ENCODE data around the gene TGDS. TPM values are rescaled to one million over a fixed set of nuclear protein-coding genes. Genes with fewer than 3 reads are reported as not detected.

Gene TGDS
- total RNA-seq, 1 donor from 2014 or later: 8.4 TPM

GRCh38 chr13:94569615-94570014, 26.3 kb downstream of the TGDS start:
- Mint-ChIP-seq H3K9me3 (ENCODE audit: low read depth) (no peaks in the 10 kb centered on the region), H3K27me3 (ENCODE audit: low read depth) (no peaks in the 10 kb centered on the region), H3K27ac (ENCODE audit: unreplicated experiment) (no peak overlapping the region), H3K36me3 (ENCODE audit: low read depth) (peaks cover 31% of the 10 kb centered on the region), H3K4me1 (ENCODE audit: low read depth) (no peaks in the 10 kb centered on the region), H3K4me3 (ENCODE audit: unreplicated experiment) (no peak overlapping the region)
- no peak for TF ChIP-seq CTCF (IDR thresholded peaks at IDR 0.05)
- no peak for DNase-seq (ENCODE audit: low spot score)

DNA sequence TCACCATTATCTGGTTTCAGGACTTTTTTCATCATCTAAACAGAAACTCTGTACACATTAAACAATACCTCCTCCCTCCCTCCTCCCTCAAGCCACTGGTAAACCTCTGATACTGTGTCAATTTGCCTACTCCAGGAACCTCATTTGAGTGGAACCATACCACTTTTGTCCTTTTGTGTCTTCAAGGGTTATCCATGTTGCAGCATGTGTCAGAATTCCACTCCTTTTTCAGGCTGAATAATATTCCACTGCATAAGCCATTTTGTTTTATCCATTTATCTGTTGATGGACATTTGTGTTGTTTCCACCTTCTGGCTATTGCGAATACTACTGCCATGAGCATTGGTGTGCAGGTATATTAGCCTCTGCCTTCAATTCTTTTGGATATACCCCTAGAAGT, 27.5 kb downstream of the TGDS start:
- H3K9me3 Mint-ChIP-seq (ENCODE audit: low read depth): no peaks in the 10 kb centered on the region
- peaks cover 25% of the 10 kb centered on the region for H3K36me3 Mint-ChIP-seq (ENCODE audit: low read depth)
- no peak overlapping the region for H3K4me3 Mint-ChIP-seq (ENCODE audit: unreplicated experiment)
- H3K27ac Mint-ChIP-seq (ENCODE audit: unreplicated experiment): no peak overlapping the region
- no peak for TF ChIP-seq CTCF (IDR thresholded peaks at IDR 0.05)
- DNase-seq (ENCODE audit: low spot score): no peak
- H3K27me3 Mint-ChIP-seq (ENCODE audit: low read depth): no peaks in the 10 kb centered on the region
- no peaks in the 10 kb centered on the region for H3K4me1 Mint-ChIP-seq (ENCODE audit: low read depth)

DNA sequence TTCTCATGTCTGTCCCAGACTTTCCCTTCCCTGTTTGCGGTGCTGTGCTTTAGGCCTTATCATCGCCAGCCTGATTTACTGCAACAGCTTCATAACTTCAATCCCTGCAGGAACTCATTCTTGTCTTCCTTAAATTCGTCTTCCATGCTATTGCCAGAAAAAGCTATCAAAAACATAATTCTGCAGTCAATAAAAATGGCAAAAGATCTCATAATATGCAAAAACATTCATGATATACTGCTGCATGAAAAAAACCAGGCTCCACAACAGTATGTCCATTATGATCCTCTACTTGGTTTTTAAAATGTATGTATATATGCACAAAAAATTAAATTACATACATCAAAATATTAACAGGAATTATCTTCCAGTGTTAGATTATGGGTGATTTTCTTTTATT, 28.4 kb downstream of the TGDS start:
- no peak overlapping the region for H3K4me3 Mint-ChIP-seq (ENCODE audit: unreplicated experiment)
- H3K4me1 Mint-ChIP-seq (ENCODE audit: low read depth): no peaks in the 10 kb centered on the region
- no peak for DNase-seq (ENCODE audit: low spot score)
- H3K27ac Mint-ChIP-seq (ENCODE audit: unreplicated experiment): no peak overlapping the region
- H3K36me3 Mint-ChIP-seq (ENCODE audit: low read depth): peaks cover 20% of the 10 kb centered on the region
- TF ChIP-seq CTCF (IDR thresholded peaks at IDR 0.05): no peak
- H3K27me3 Mint-ChIP-seq (ENCODE audit: low read depth): no peaks in the 10 kb centered on the region
- no peaks in the 10 kb centered on the region for H3K9me3 Mint-ChIP-seq (ENCODE audit: low read depth)

DNA sequence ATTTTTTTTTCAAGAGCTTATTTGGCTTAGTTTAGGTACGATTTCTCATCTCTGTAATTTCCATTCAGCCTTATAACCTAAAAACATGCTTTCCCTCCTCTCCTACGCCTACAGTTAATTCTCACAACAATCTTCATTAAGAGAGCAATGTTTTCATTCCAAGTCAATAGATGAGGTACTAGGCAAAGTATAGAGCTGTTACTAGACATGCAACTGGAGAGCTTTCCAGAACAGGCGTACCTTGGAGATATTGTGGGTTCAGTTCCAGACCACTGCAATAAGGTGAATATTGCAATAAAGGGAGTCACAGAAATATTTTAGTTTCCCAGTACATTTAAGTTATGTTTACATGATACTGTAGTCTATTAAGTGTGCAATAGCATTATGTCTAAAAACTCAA, 34.8 kb downstream of the TGDS start:
- no peak for DNase-seq (ENCODE audit: low spot score)
- Mint-ChIP-seq H3K4me3 (ENCODE audit: unreplicated experiment) (no peak overlapping the region), H3K27me3 (ENCODE audit: low read depth) (no peaks in the 10 kb centered on the region), H3K27ac (ENCODE audit: unreplicated experiment) (no peak overlapping the region), H3K9me3 (ENCODE audit: low read depth) (no peaks in the 10 kb centered on the region), H3K4me1 (ENCODE audit: low read depth) (no peaks in the 10 kb centered on the region), H3K36me3 (ENCODE audit: low read depth) (peaks cover 2% of the 10 kb centered on the region)
- TF ChIP-seq CTCF (IDR thresholded peaks at IDR 0.05): no peak

GRCh38 chr13:94560116-94560515, 35.8 kb downstream of the TGDS start:
- no peaks in the 10 kb centered on the region for H3K27me3 Mint-ChIP-seq (ENCODE audit: low read depth)
- DNase-seq (ENCODE audit: low spot score): no peak
- no peaks in the 10 kb centered on the region for H3K9me3 Mint-ChIP-seq (ENCODE audit: low read depth)
- no peak overlapping the region for H3K4me3 Mint-ChIP-seq (ENCODE audit: unreplicated experiment)
- no peak overlapping the region for H3K27ac Mint-ChIP-seq (ENCODE audit: unreplicated experiment)
- no peaks in the 10 kb centered on the region for H3K4me1 Mint-ChIP-seq (ENCODE audit: low read depth)
- peaks cover 2% of the 10 kb centered on the region for H3K36me3 Mint-ChIP-seq (ENCODE audit: low read depth)
- TF ChIP-seq CTCF (IDR thresholded peaks at IDR 0.05): no peak
